HepG2 (cell line): ENCODE data around the gene COA5. TPM values are rescaled to one million over a fixed set of nuclear protein-coding genes. Genes with fewer than 3 reads are reported as not detected.
A peak's percentile ranks its signal among the peaks of the same experiment; 100 is the strongest.

Experiments
- CREB1 ChIP-seq, 2 experiments: fragments of 450-650 bp in 1 of 2; IDR thresholded peaks; 2 replicates each; pipeline ENCODE4 v1.6.1; 2016 to 2017; ENCODE audit warnings: control low read depth in 1 of 2, mild to moderate bottlenecking in 1 of 2, missing compliant biosample characterization in 1 of 2, missing genetic modification characterization in 1 of 2
- ESRRA ChIP-seq: sonication (generic); formaldehyde crosslinking; IDR thresholded peaks from 2 replicates; pipeline ENCODE4 v1.5.1; 2020; ENCODE audit warnings: mild to moderate bottlenecking, low read depth, missing genetic modification reagents
- ETV5 ChIP-seq: IDR thresholded peaks from 2 replicates; pipeline ENCODE4 v1.6.1; 2018; ENCODE audit warnings: missing biosample characterization, missing genetic modification reagents, inconsistent platforms, borderline replicate concordance
- FOXO1 ChIP-seq: sonication (generic); formaldehyde crosslinking; IDR thresholded peaks from 2 replicates; pipeline ENCODE4 v1.4.0; 2020; ENCODE audit warnings: missing genetic modification reagents
- GABPB1 ChIP-seq: IDR thresholded peaks from 2 replicates; pipeline ENCODE4 v1.6.1; 2016; ENCODE audit warnings: mild to moderate bottlenecking, missing genetic modification reagents, moderate library complexity, missing compliant biosample characterization
- HES4 ChIP-seq: sonication (generic); formaldehyde crosslinking; IDR thresholded peaks from 2 replicates; pipeline ENCODE4 v1.9.0; 2021; ENCODE audit warnings: mild to moderate bottlenecking, missing genetic modification reagents, borderline replicate concordance
- HNRNPLL ChIP-seq: fragments of 200-400 bp; formaldehyde crosslinking; IDR thresholded peaks from 2 replicates; pipeline ENCODE4 v1.6.1; 2017; ENCODE audit warnings: mild to moderate bottlenecking, low read depth, low read length; ENCODE audit not compliant: poor library complexity, severe bottlenecking
- MZF1 ChIP-seq: sonication (generic); formaldehyde crosslinking; IDR thresholded peaks from 2 replicates; pipeline ENCODE4 v1.8.1; 2023; ENCODE audit warnings: mild to moderate bottlenecking, missing genetic modification reagents, borderline replicate concordance
- NFYC ChIP-seq: IDR thresholded peaks from 2 replicates; pipeline ENCODE4 v1.6.1; 2016; ENCODE audit warnings: missing genetic modification reagents, missing compliant biosample characterization
- SAP130 ChIP-seq: IDR thresholded peaks from 2 replicates; pipeline ENCODE4 v1.6.1; 2016; ENCODE audit warnings: low read depth
- SYNCRIP ChIP-seq: fragments of 200-400 bp; formaldehyde crosslinking; IDR thresholded peaks from 2 replicates; pipeline ENCODE4 v1.6.1; 2018; ENCODE audit warnings: mild to moderate bottlenecking, low read depth, low read length; ENCODE audit not compliant: insufficient read depth
- TSC22D2 ChIP-seq: sonication (generic); formaldehyde crosslinking; IDR thresholded peaks from 2 replicates; pipeline ENCODE4 v1.5.1; 2020; ENCODE audit warnings: missing genetic modification reagents, mild to moderate bottlenecking, borderline replicate concordance
- ZMAT3 ChIP-seq: sonication (generic); formaldehyde crosslinking; conservative IDR thresholded peaks from 2 replicates; pipeline ENCODE4 v1.7.0; 2021; ENCODE audit warnings: missing genetic modification reagents
- ZNF329 ChIP-seq: sonication (generic); formaldehyde crosslinking; IDR thresholded peaks from 2 replicates; pipeline ENCODE4 v1.9.0; 2021; ENCODE audit warnings: low read depth, mild to moderate bottlenecking, missing genetic modification reagents
- ZNF790 ChIP-seq: sonication (generic); formaldehyde crosslinking; IDR thresholded peaks from 2 replicates; pipeline ENCODE4 v1.8.0; 2022; ENCODE audit warnings: missing genetic modification reagents, mild to moderate bottlenecking, borderline replicate concordance
- polyA plus RNA-seq, 8 experiments: library from polyadenylated mRNA; depleted of rRNA in 3 of 8; stranded (reverse) in 7 of 8; unstranded in 1 of 8; fragments of >200 nt; fragmentation: Illumina TruSeq in 4 of 8; extraction: Trizol in 4 of 8; gene quantifications; 2 replicates each; pipeline versions ENCODE4 v1.2.1 to v1.2.3, GENCODE V29; 2011 to 2016; ENCODE audit warnings: low read depth in 4 of 8, missing spikeins in 1 of 8, mixed read lengths in 1 of 8; ENCODE audit not compliant: insufficient read depth in 1 of 8
- total RNA-seq, 5 experiments: library from RNA; depleted of rRNA; stranded (reverse); fragments of >200 nt; fragmentation: Illumina TruSeq; extraction: Trizol; gene quantifications; 2 replicates each; pipeline ENCODE4 v1.2.3, GENCODE V29; 2016; ENCODE audit warnings: low read depth in 1 of 5
- TF ChIP-seq, protein P1 (sequence below): sonication (generic); formaldehyde crosslinking; IDR thresholded peaks from 2 replicates; pipeline ENCODE4 v1.5.1; 2020; ENCODE audit warnings: mild to moderate bottlenecking, missing genetic modification reagents, moderate library complexity
- TF ChIP-seq, protein P2 (sequence below): sonication (generic); formaldehyde crosslinking; IDR thresholded peaks from 2 replicates; pipeline ENCODE4 v1.8.0; 2022; ENCODE audit warnings: missing genetic modification reagents, low read depth, mild to moderate bottlenecking, borderline replicate concordance
- TF ChIP-seq, protein P3 (sequence below): sonication (generic); formaldehyde crosslinking; IDR thresholded peaks from 2 replicates; pipeline ENCODE4 v1.4.0; 2020; ENCODE audit warnings: missing genetic modification reagents, mild to moderate bottlenecking, borderline replicate concordance
- TF ChIP-seq, protein P4 (sequence below): sonication (generic); formaldehyde crosslinking; IDR thresholded peaks from 2 replicates; pipeline ENCODE4 v1.4.0; 2020; ENCODE audit warnings: mild to moderate bottlenecking, missing genetic modification reagents
- TF ChIP-seq, protein P5 (sequence below): sonication (generic); formaldehyde crosslinking; IDR thresholded peaks from 2 replicates; pipeline ENCODE4 v1.8.0; 2023; ENCODE audit warnings: mild to moderate bottlenecking, missing genetic modification reagents

The COA5 gene
- total and polyA plus RNA-seq, 2 of the 13 experiments (the other 11 are each of a cell fraction or from before 2014, with no cell fraction given), result 43.6 to 64.5 TPM

DNA sequence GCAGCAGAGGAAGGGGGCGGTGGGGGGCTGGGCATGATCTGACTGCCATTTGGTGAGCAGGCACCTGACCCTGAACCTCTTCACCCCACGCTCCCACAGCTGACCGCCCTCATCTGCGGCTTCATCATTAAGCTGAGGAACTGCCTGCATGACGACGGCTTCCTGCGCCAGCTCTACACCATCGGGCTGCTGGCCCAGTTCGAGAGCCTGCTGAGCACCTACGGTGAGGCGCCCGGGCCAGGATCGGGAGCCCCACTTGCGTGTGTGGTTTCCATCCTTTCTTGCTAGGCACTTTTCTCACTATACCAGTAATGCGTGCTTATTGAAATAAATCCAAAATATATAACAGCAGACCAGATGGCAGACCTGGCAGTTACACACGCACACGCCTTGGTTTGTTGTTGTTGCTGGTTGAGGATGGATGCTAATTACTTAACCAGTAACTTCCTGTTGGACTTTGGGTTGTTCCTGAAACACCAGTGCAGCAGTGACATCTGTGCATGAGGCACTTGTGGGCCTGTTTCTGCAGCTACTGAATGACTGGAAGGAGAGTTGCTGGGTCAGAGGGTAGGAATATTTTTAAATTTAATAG, 43.7 kb downstream of the COA5 start (continued):
- TF ChIP-seq ZNF790 (CRISPR knock-in tag) (no peak), CREB1 (IDR thresholded peaks at IDR 0.05) (no peak), CREB1 (CRISPR knock-in tag; IDR thresholded peaks at IDR 0.05) (no peak), NFYC (no peak), TSC22D2 (CRISPR knock-in tag) (no peak), ZMAT3 (CRISPR knock-in tag) (no peak), ESRRA (CRISPR knock-in tag) (no peak), SAP130 (CRISPR knock-in tag) (0 out of 2 replicates have a peak, but pooled peaks have one; percentile 16), HES4 (CRISPR knock-in tag) (no peak), SYNCRIP (no peak), ZNF329 (CRISPR knock-in tag) (no peak), GABPB1 (CRISPR knock-in tag) (peak; percentile 42; the same call in 1 of the 2 replicates), ETV5 (peak; percentile 20; the same call in 1 of the 2 replicates), HNRNPLL (no peak), MZF1 (CRISPR knock-in tag) (no peak), FOXO1 (CRISPR knock-in tag) (no peak)
- TF ChIP-seq, protein P1, sequence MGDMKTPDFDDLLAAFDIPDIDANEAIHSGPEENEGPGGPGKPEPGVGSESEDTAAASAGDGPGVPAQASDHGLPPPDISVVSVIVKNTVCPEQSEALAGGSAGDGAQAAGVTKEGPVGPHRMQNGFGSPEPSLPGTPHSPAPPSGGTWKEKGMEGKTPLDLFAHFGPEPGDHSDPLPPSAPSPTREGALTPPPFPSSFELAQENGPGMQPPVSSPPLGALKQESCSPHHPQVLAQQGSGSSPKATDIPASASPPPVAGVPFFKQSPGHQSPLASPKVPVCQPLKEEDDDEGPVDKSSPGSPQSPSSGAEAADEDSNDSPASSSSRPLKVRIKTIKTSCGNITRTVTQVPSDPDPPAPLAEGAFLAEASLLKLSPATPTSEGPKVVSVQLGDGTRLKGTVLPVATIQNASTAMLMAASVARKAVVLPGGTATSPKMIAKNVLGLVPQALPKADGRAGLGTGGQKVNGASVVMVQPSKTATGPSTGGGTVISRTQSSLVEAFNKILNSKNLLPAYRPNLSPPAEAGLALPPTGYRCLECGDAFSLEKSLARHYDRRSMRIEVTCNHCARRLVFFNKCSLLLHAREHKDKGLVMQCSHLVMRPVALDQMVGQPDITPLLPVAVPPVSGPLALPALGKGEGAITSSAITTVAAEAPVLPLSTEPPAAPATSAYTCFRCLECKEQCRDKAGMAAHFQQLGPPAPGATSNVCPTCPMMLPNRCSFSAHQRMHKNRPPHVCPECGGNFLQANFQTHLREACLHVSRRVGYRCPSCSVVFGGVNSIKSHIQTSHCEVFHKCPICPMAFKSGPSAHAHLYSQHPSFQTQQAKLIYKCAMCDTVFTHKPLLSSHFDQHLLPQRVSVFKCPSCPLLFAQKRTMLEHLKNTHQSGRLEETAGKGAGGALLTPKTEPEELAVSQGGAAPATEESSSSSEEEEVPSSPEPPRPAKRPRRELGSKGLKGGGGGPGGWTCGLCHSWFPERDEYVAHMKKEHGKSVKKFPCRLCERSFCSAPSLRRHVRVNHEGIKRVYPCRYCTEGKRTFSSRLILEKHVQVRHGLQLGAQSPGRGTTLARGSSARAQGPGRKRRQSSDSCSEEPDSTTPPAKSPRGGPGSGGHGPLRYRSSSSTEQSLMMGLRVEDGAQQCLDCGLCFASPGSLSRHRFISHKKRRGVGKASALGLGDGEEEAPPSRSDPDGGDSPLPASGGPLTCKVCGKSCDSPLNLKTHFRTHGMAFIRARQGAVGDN (CRISPR knock-in tag), result peak; percentile 19; the same call in 1 of the 2 replicates
- TF ChIP-seq, protein P2, sequence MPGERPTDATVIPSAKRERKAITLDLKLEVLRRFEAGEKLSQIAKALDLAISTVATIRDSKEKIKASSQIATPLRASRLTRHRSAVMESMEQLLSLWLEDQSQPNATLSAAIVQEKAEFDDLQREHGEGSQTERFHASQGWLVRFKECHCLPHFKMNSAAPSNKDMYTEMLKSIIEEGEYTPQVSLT (CRISPR knock-in tag), result no peak
- TF ChIP-seq, protein P3, sequence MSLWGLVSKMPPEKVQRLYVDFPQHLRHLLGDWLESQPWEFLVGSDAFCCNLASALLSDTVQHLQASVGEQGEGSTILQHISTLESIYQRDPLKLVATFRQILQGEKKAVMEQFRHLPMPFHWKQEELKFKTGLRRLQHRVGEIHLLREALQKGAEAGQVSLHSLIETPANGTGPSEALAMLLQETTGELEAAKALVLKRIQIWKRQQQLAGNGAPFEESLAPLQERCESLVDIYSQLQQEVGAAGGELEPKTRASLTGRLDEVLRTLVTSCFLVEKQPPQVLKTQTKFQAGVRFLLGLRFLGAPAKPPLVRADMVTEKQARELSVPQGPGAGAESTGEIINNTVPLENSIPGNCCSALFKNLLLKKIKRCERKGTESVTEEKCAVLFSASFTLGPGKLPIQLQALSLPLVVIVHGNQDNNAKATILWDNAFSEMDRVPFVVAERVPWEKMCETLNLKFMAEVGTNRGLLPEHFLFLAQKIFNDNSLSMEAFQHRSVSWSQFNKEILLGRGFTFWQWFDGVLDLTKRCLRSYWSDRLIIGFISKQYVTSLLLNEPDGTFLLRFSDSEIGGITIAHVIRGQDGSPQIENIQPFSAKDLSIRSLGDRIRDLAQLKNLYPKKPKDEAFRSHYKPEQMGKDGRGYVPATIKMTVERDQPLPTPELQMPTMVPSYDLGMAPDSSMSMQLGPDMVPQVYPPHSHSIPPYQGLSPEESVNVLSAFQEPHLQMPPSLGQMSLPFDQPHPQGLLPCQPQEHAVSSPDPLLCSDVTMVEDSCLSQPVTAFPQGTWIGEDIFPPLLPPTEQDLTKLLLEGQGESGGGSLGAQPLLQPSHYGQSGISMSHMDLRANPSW (CRISPR knock-in tag), result no peak
- TF ChIP-seq, protein P4, sequence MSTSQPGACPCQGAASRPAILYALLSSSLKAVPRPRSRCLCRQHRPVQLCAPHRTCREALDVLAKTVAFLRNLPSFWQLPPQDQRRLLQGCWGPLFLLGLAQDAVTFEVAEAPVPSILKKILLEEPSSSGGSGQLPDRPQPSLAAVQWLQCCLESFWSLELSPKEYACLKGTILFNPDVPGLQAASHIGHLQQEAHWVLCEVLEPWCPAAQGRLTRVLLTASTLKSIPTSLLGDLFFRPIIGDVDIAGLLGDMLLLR (CRISPR knock-in tag), result no peak
- TF ChIP-seq, protein P5, sequence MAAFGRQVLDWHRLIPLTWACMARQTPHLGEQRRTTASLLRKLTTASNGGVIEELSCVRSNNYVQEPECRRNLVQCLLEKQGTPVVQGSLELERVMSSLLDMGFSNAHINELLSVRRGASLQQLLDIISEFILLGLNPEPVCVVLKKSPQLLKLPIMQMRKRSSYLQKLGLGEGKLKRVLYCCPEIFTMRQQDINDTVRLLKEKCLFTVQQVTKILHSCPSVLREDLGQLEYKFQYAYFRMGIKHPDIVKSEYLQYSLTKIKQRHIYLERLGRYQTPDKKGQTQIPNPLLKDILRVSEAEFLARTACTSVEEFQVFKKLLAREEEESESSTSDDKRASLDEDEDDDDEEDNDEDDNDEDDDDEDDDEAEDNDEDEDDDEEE (CRISPR knock-in tag), result no peak
